IMR-90 (cell line): ENCODE data around the gene PLCB2.

ENCODE experiments used
- BHLHE40 ChIP-seq: fragments of 150-350 bp; IDR thresholded peaks from 2 replicates; pipeline ENCODE4 v1.6.1; 2016; ENCODE audit warnings: mild to moderate bottlenecking, low read depth, low read length
- CEBPB ChIP-seq: IDR thresholded peaks from 2 replicates; pipeline ENCODE4 v1.6.1; 2012; ENCODE audit warnings: low read depth, low read length, improper control_type of control experiment
- MAFK ChIP-seq: IDR thresholded peaks from 2 replicates; pipeline ENCODE4 v1.6.1; 2012; ENCODE audit warnings: low read depth, low read length, improper control_type of control experiment
- MAZ ChIP-seq: IDR thresholded peaks from 2 replicates; pipeline ENCODE4 v1.6.1; 2012; ENCODE audit warnings: low read depth, mild to moderate bottlenecking, low read length, improper control_type of control experiment, moderate library complexity, borderline replicate concordance
- POLR2A ChIP-seq: IDR thresholded peaks from 2 replicates; pipeline ENCODE4 v1.6.1; 2012; ENCODE audit warnings: mild to moderate bottlenecking, low read depth, low read length
- RAD21 ChIP-seq: IDR thresholded peaks from 2 replicates; pipeline ENCODE4 v1.6.1; 2012; ENCODE audit warnings: low read length, improper control_type of control experiment
- RCOR1 ChIP-seq: IDR thresholded peaks from 2 replicates; pipeline ENCODE4 v1.6.1; 2012; ENCODE audit warnings: mild to moderate bottlenecking, low read length, improper control_type of control experiment; ENCODE audit not compliant: insufficient replicate concordance
- SMC3 ChIP-seq: fragments of 150-350 bp; IDR thresholded peaks from 2 replicates; pipeline ENCODE4 v1.6.1; 2016; ENCODE audit warnings: low read depth, mild to moderate bottlenecking, antibody characterized with exemption, low read length, moderate library complexity
- TF ChIP-seq, protein P1 (sequence below): conservative IDR thresholded peaks from 2 replicates; pipeline ENCODE4 v1.5.1; 2012; ENCODE audit warnings: mild to moderate bottlenecking, low read depth, low read length, improper control_type of control experiment

DNA sequence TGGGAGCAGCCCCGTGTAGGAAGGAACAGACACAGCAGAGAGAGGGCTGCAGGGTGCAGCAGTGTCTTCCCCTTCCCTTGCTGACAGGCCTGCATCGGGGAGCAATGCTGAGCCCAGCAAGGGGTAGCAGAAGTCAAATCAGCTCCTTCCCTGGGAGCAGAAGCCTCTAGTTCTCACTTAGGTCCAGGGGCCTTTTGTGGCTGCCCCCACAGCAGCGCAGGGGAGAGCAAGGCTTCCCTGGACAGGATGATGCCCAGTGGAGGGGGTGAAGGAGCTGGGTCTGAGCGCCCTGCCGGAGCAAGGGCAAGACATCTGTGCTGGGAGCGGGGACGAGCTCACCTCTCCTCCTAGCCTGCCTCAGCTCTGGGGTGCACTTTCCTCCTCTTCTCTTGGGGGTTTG lies 827 bp downstream of the PLCB2 start:
- TF ChIP-seq, protein P1, sequence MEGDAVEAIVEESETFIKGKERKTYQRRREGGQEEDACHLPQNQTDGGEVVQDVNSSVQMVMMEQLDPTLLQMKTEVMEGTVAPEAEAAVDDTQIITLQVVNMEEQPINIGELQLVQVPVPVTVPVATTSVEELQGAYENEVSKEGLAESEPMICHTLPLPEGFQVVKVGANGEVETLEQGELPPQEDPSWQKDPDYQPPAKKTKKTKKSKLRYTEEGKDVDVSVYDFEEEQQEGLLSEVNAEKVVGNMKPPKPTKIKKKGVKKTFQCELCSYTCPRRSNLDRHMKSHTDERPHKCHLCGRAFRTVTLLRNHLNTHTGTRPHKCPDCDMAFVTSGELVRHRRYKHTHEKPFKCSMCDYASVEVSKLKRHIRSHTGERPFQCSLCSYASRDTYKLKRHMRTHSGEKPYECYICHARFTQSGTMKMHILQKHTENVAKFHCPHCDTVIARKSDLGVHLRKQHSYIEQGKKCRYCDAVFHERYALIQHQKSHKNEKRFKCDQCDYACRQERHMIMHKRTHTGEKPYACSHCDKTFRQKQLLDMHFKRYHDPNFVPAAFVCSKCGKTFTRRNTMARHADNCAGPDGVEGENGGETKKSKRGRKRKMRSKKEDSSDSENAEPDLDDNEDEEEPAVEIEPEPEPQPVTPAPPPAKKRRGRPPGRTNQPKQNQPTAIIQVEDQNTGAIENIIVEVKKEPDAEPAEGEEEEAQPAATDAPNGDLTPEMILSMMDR: no peak
- no peak for TF ChIP-seq RCOR1
- TF ChIP-seq POLR2A: no peak
- TF ChIP-seq SMC3: no peak
- TF ChIP-seq CEBPB: no peak
- no peak for TF ChIP-seq MAZ
- TF ChIP-seq BHLHE40: no peak
- no peak for TF ChIP-seq RAD21
- TF ChIP-seq MAFK: no peak
